ENCODE results near the gene TAF1D. TPM values are rescaled to one million over a fixed set of nuclear protein-coding genes. Genes with fewer than 3 reads are reported as not detected.

TAF1D gene
- total RNA-seq, 1 experiment from 2014 or later, result 272 TPM

DNA sequence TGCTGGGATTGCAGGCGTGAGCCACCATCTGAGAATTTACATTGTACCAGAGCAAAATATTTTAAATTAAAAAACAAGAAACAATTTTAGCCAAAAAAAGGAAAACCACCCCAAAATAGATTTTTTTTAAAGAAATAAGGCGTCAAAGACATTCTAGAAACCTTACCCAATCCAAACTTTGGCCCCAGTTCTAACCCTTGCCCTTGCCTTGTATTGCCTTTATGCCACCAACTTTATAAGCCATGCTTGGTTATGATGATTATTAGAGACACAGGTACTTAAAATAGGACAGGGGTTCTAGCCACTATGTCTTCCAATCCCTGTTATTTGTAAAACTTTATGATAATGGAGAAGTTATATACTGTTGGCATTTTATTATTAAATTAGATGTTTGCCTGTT, 11.9 kb upstream of the TAF1D start:
- peaks cover 2 to 33% (median 24%) of the 10 kb centered on the region in 3 experiments for H3K36me3 Mint-ChIP-seq (ENCODE audit: insufficient read depth in 1 of 3, low read depth in 3 of 3)
- Histone ChIP-seq H2AK5ac (ENCODE audit: insufficient read length, low read length) (no peak overlapping the region), H3K4me2 (ENCODE audit: insufficient read depth, insufficient read length, low read length) (no peak overlapping the region), H2BK5ac (ENCODE audit: insufficient read length, low read length) (no peak overlapping the region), H4K5ac (ENCODE audit: insufficient read length, low read depth, low read length) (no peak overlapping the region), H3T11ph (ENCODE audit: low read length) (no peak overlapping the region), H3K4me1 (ENCODE audit: insufficient read depth, low read length) (no peaks in the 10 kb centered on the region), H3K79me2 (ENCODE audit: insufficient read depth, low read length) (no peaks in the 10 kb centered on the region), H2BK20ac (ENCODE audit: low read depth, low read length, poor library complexity, severe bottlenecking) (no peak overlapping the region), H2AFZ (ENCODE audit: low read length) (no peak overlapping the region), H3K23me2 (ENCODE audit: insufficient read length, low read depth, low read length, poor library complexity, severe bottlenecking) (no peaks in the 10 kb centered on the region), H4K20me1 (ENCODE audit: control insufficient read depth, insufficient read depth, insufficient read length) (no peaks in the 10 kb centered on the region), H3K9me3 (ENCODE audit: control insufficient read depth, low read depth, low read length) (no peaks in the 10 kb centered on the region), H3K14ac (ENCODE audit: insufficient read depth, low read length) (no peak overlapping the region), H4K8ac (replicated peaks; ENCODE audit: insufficient read length, low read depth, low read length) (no peak overlapping the region), H3K27me3 (ENCODE audit: insufficient read depth, low read length) (no peaks in the 10 kb centered on the region), H2BK12ac (ENCODE audit: insufficient read length, low read depth, low read length) (no peak overlapping the region), H3K18ac (ENCODE audit: insufficient read length, low read depth, low read length) (no peak overlapping the region), H4K91ac (ENCODE audit: insufficient read length, low read depth, low read length) (no peak overlapping the region), H3K27ac (ENCODE audit: insufficient read length, low read depth, low read length) (no peak overlapping the region), H2BK15ac (ENCODE audit: low read depth, low read length) (no peak overlapping the region), H3K23ac (ENCODE audit: insufficient read length, low read depth, low read length) (no peak overlapping the region), H2BK120ac (ENCODE audit: low read depth, low read length, poor library complexity, severe bottlenecking) (no peak overlapping the region), H3K79me1 (ENCODE audit: insufficient read depth, low read depth, low read length, poor library complexity, severe bottlenecking) (no peaks in the 10 kb centered on the region), H3K9ac (ENCODE audit: extremely low read depth, insufficient read length, low read length) (no peak overlapping the region), H3K4ac (ENCODE audit: low read depth, low read length) (no peak overlapping the region), H3K56ac (ENCODE audit: insufficient read length, low read depth, low read length) (no peak overlapping the region)
- no CpG with 5 or more reads among the region's 2 CpGs for WGBS (ENCODE audit: extremely low coverage, insufficient read length, low lambda C conversion rate)
- no peaks in the 10 kb centered on the region for H3K9me3 Mint-ChIP-seq
- DNase-seq, result no peak
- no peak for TF ChIP-seq CTCF (conservative IDR thresholded peaks at IDR 0.05)
- peaks cover 7% of the 10 kb centered on the region in 2 experiments for H3K4me1 Mint-ChIP-seq
- no peak overlapping the region; a peak in 1 of 7 replicates for H3K27ac Mint-ChIP-seq
- H3K4me3 Mint-ChIP-seq, result no peak overlapping the region
- H3K27me3 Mint-ChIP-seq (ENCODE audit: low read depth), result no peaks in the 10 kb centered on the region
